ENCODE data around the gene KCNA3. TPM values are rescaled to one million over a fixed set of nuclear protein-coding genes. Genes with fewer than 3 reads are reported as not detected.

Gene KCNA3
- total and polyA plus RNA-seq, 2 of the 8 experiments (the other 6 are each of a cell fraction or from before 2014, with no cell fraction given): 0.95 to 1.1 TPM

DNA sequence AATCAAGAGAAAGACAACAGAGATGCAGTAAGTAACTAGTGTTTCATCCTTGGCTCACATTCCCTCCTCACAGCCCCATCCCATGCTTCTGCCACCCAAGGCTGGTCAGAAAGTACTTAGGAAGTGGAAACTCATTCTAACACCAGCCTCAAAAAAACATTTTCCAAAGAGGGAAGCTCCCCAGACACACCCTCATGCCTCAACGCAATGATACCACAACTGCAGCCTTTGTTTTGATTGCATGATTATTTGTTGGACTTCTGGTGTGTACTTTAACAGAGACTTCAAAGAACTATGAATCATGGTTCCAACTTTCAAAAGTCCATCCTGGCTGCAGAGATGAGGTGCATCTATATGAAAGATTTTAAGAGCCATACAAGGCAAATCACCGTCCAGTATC lies 45.2 kb upstream of the KCNA3 start:
- FAIRE-seq: no peak
- H3K27me3 ChIP-seq (replicated peaks in 1 of 4; ENCODE audit: control insufficient read depth in 3 of 4, extremely low read depth in 1 of 4, insufficient read depth in 3 of 4, low read length in 3 of 4): 0 out of 7 replicates have a peak, but pooled peaks cover 0 to 3% (median 0%) of the 10 kb centered on the region in 4 experiments
- H3K56ac ChIP-seq (replicated peaks; ENCODE audit: insufficient read length, low read depth, low read length): no peak overlapping the region
- TF ChIP-seq KDM4A (IDR thresholded peaks at IDR 0.05; ENCODE audit: low read depth, low read length, severe bottlenecking): no peak
- no peak for TF ChIP-seq HDAC2 (IDR thresholded peaks at IDR 0.05; ENCODE audit: borderline replicate concordance in 1 of 2, low read depth in 2 of 2, low read length in 2 of 2)
- TF ChIP-seq CHD1 (IDR thresholded peaks at IDR 0.05; ENCODE audit: low read depth, low read length): no peak
- TF ChIP-seq TAF7 (optimal IDR thresholded peaks at IDR 0.05; ENCODE audit: borderline replicate concordance, low read depth, low read length): no peak
- TF ChIP-seq, protein P1, sequence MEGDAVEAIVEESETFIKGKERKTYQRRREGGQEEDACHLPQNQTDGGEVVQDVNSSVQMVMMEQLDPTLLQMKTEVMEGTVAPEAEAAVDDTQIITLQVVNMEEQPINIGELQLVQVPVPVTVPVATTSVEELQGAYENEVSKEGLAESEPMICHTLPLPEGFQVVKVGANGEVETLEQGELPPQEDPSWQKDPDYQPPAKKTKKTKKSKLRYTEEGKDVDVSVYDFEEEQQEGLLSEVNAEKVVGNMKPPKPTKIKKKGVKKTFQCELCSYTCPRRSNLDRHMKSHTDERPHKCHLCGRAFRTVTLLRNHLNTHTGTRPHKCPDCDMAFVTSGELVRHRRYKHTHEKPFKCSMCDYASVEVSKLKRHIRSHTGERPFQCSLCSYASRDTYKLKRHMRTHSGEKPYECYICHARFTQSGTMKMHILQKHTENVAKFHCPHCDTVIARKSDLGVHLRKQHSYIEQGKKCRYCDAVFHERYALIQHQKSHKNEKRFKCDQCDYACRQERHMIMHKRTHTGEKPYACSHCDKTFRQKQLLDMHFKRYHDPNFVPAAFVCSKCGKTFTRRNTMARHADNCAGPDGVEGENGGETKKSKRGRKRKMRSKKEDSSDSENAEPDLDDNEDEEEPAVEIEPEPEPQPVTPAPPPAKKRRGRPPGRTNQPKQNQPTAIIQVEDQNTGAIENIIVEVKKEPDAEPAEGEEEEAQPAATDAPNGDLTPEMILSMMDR (IDR thresholded peaks at IDR 0.05; ENCODE audit: control extremely low read depth in 1 of 3, insufficient read depth in 1 of 3, low read depth in 1 of 3, low read length in 3 of 3): no peak
- TF ChIP-seq, protein P2, sequence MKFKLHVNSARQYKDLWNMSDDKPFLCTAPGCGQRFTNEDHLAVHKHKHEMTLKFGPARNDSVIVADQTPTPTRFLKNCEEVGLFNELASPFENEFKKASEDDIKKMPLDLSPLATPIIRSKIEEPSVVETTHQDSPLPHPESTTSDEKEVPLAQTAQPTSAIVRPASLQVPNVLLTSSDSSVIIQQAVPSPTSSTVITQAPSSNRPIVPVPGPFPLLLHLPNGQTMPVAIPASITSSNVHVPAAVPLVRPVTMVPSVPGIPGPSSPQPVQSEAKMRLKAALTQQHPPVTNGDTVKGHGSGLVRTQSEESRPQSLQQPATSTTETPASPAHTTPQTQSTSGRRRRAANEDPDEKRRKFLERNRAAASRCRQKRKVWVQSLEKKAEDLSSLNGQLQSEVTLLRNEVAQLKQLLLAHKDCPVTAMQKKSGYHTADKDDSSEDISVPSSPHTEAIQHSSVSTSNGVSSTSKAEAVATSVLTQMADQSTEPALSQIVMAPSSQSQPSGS (IDR thresholded peaks at IDR 0.05; ENCODE audit: low read length): no peak
- TF ChIP-seq NRF1 (IDR thresholded peaks at IDR 0.05; ENCODE audit: low read depth, low read length): no peak
- no peak for TF ChIP-seq FOSL1 (IDR thresholded peaks at IDR 0.05; ENCODE audit: insufficient read depth, low read depth, low read length)
- TF ChIP-seq CREB1 (IDR thresholded peaks at IDR 0.05): no peak

More for the DNA sequence above, 45.2 kb upstream of the KCNA3 start:
- Histone ChIP-seq H4K5ac (ENCODE audit: insufficient read length, low read depth, low read length) (no peak overlapping the region), H3K4ac (replicated peaks; ENCODE audit: insufficient read length, low read depth, low read length) (no peak overlapping the region), H2BK5ac (ENCODE audit: low read depth, low read length) (no peak overlapping the region), H3K36me3 (ENCODE audit: control insufficient read depth in 2 of 4, insufficient read depth in 4 of 4, low read length in 3 of 4) (no peaks in the 10 kb centered on the region), H2BK12ac (ENCODE audit: low read depth, low read length) (no peak overlapping the region), H3K4me2 (ENCODE audit: insufficient read depth in 1 of 2, low read depth in 2 of 2, low read length in 2 of 2) (no peak overlapping the region), H3K27ac (ENCODE audit: low read depth, low read length) (no peak overlapping the region), H3K14ac (ENCODE audit: insufficient read length) (no peak overlapping the region), H3K79me2 (ENCODE audit: control insufficient read depth in 1 of 2, insufficient read depth in 2 of 2, low read length in 2 of 2) (no peaks in the 10 kb centered on the region), H2BK20ac (ENCODE audit: low read length) (no peak overlapping the region), H3K18ac (ENCODE audit: extremely low read depth, low read length) (no peak overlapping the region), H4K20me1 (replicated peaks in 1 of 2; ENCODE audit: control insufficient read depth in 1 of 2, insufficient read depth in 2 of 2, low read length in 2 of 2) (peaks cover 0 to 3% of the 10 kb centered on the region in 2 experiments), H3K9me3 (ENCODE audit: insufficient read depth in 2 of 2, low read depth in 1 of 2, low read length in 1 of 2) (no peaks in the 10 kb centered on the region), H3K9ac (replicated peaks in 1 of 4; ENCODE audit: extremely low read depth in 1 of 4, low read depth in 3 of 4, low read length in 3 of 4) (no peak overlapping the region), H4K8ac (ENCODE audit: extremely low read depth, insufficient read depth, low read length) (no peak overlapping the region), H3K23ac (ENCODE audit: insufficient read length) (no peak overlapping the region), H2BK15ac (ENCODE audit: low read length) (no peak overlapping the region), H3K4me1 (replicated peaks in 1 of 4; ENCODE audit: control insufficient read depth in 3 of 4, insufficient read depth in 4 of 4, low read length in 3 of 4) (no peaks in the 10 kb centered on the region; a peak in 1 of 7 replicates), H3K4me3 (ENCODE audit: extremely low read depth in 1 of 4, insufficient read depth in 2 of 4, low read depth in 3 of 4, low read length in 4 of 4) (no peak overlapping the region), H3K79me1 (ENCODE audit: low read depth, low read length) (no peaks in the 10 kb centered on the region), H2AFZ (ENCODE audit: low read length) (no peak overlapping the region), H3K23me2 (ENCODE audit: low read depth, low read length) (peaks cover 4% of the 10 kb centered on the region; the same call in 1 of the 2 replicates), H4K91ac (replicated peaks; ENCODE audit: insufficient read length, low read length) (no peak overlapping the region), H2AK5ac (ENCODE audit: low read depth, low read length) (no peak overlapping the region), H2BK120ac (replicated peaks; ENCODE audit: low read depth, low read length) (no peak overlapping the region)
- POLR2A ChIA-PET (ENCODE audit: partially characterized antibody): no interaction called here
- WGBS, 2 experiments (ENCODE audit: extremely low coverage in 1 of 2, insufficient coverage in 1 of 2, insufficient read length in 1 of 2, insufficient replicate concordance in 2 of 2, low coverage in 1 of 2, low lambda C conversion rate in 2 of 2, missing lambda C conversion rate in 1 of 2): 91% methylated on average over 2 of the region's 2 CpGs; no CpG with 5 or more reads in 1 of the 2 experiments
- CTCF ChIA-PET (ENCODE audit: partially characterized antibody): no interaction called here
- no peak for DNase-seq (ENCODE audit: low read depth in 1 of 2, low spot score in 2 of 2)
